ENCODE measurements around the gene FOLR1.
"Not testable (repeated sequence)": the region's sequence is repeated elsewhere in the genome, so short reads cannot be mapped to it uniquely, and the experiment has no call there.

DNA sequence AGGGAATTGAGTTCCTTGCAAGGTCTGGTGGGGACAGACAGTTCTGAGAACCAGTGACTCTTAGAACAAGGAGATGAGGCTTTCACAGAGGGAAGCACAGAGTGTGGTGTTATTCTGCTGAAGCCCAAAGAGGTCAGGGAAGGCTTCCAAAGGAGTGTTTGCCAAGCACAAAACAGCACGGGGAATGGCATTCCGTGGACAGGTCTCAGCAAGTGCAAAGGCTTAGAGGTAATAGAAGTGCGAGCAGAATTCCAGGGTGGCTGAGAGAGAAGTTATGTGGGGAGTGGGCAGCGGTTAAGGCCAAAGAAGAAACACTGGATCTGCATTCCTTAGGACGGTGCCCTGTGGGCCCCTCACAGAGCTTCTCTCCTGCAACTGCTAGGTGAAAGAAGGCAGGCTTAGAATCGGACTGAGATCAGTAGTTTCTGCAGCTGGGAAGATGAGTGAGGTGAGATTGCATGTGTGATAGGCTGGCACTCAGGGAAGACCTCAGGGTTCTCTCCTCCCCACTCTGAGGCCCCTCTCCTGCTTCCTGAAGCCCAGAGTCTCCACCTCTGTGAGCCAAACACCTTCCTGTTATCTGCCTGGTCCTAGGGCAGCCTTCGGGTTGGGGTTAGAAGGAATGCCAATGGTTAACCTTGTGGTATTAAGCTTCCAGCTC is 10.9 kb upstream of the FOLR1 start:
- TF ChIP-seq, protein P1, sequence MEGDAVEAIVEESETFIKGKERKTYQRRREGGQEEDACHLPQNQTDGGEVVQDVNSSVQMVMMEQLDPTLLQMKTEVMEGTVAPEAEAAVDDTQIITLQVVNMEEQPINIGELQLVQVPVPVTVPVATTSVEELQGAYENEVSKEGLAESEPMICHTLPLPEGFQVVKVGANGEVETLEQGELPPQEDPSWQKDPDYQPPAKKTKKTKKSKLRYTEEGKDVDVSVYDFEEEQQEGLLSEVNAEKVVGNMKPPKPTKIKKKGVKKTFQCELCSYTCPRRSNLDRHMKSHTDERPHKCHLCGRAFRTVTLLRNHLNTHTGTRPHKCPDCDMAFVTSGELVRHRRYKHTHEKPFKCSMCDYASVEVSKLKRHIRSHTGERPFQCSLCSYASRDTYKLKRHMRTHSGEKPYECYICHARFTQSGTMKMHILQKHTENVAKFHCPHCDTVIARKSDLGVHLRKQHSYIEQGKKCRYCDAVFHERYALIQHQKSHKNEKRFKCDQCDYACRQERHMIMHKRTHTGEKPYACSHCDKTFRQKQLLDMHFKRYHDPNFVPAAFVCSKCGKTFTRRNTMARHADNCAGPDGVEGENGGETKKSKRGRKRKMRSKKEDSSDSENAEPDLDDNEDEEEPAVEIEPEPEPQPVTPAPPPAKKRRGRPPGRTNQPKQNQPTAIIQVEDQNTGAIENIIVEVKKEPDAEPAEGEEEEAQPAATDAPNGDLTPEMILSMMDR (IDR thresholded peaks at IDR 0.05; ENCODE audit: low read depth, low read length) = not testable (repeated sequence)
- TF ChIP-seq POLR2A (IDR thresholded peaks at IDR 0.05; ENCODE audit: extremely low read depth, insufficient read length) = not testable (repeated sequence)

Measured in NB4 (cell line).